HL-60 (cell line): ENCODE results near the gene TRIM9.

ENCODE experiments used
- DNase-seq, 2 experiments: peaks; one replicate each; pipeline ENCODE4 v3.0.0-alpha.2; 2010 to 2020; ENCODE audit warnings: low read depth in 1 of 2, low spot score in 1 of 2
- H3K27ac ChIP-seq: fragments of 250-450 bp; sonication (Bioruptor Pico); replicated peaks from 2 replicates; pipeline ENCODE4 v1.5.1; 2020; ENCODE audit warnings: mild to moderate bottlenecking, moderate library complexity
- H3K27me3 ChIP-seq: fragments of 250-450 bp; sonication (Bioruptor Pico); 2 replicates; pipeline ENCODE4 v1.5.1; 2021; ENCODE audit warnings: mild to moderate bottlenecking, moderate library complexity; ENCODE audit not compliant: insufficient read depth, poor library complexity, severe bottlenecking
- H3K4me3 ChIP-seq: replicated peaks from 2 replicates; pipeline ENCODE4 v1.5.1; 2011; ENCODE audit warnings: mild to moderate bottlenecking, control low read depth, low read length; ENCODE audit not compliant: insufficient read depth
- GABPA ChIP-seq: IDR thresholded peaks from 2 replicates; pipeline ENCODE4 v1.6.1; 2012; ENCODE audit warnings: low read depth
- POLR2AphosphoS5 ChIP-seq: IDR thresholded peaks from 2 replicates; pipeline ENCODE4 v1.6.1; 2012; ENCODE audit warnings: low read depth
- REST ChIP-seq: IDR thresholded peaks from 2 replicates; pipeline ENCODE4 v1.6.1; 2012; ENCODE audit warnings: low read depth; ENCODE audit not compliant: insufficient replicate concordance
- SPI1 ChIP-seq: IDR thresholded peaks from 2 replicates; pipeline ENCODE4 v1.6.1; 2012; ENCODE audit warnings: low read depth, mild to moderate bottlenecking, borderline replicate concordance
- TF ChIP-seq, protein P1 (sequence below): IDR thresholded peaks from one replicate; pipeline ENCODE4 v1.5.1; 2011; ENCODE audit warnings: low read length, control low read depth, inconsistent platforms; ENCODE audit not compliant: insufficient read depth

Gene TRIM9

DNA sequence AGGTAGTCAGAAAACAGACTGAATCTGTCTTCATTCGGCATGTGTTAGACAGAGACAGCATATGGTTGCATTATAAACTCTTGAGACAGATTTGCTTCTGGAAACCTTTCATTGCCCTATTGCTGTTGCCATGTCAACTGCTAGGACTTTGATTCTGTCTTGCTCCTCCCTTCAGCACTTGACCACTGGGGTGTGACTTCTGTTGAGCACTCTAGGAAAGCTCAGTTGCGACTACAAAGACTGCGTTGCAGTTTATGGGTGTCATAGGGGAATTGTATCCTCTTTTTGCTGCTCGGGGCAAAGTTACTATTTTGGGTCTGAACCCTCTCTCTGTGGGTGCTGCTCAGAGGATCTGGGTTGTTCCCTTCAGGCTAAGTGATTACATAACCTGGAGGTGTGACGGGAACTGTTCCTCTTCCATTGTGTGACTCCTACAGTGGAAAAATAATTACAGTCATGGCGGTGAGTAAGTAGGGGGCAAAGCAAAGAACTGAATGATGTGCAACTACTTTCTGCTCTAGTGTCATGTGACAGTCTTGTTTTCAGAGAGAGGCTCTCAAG, 44.3 kb upstream of the TRIM9 start:
- Histone ChIP-seq H3K27me3 (no peaks in the 10 kb centered on the region), H3K27ac (no peak overlapping the region), H3K4me3 (no peak overlapping the region)
- TF ChIP-seq POLR2AphosphoS5, result no peak
- no peak for TF ChIP-seq REST
- TF ChIP-seq GABPA, result no peak
- no peak for TF ChIP-seq SPI1
- TF ChIP-seq, protein P1, sequence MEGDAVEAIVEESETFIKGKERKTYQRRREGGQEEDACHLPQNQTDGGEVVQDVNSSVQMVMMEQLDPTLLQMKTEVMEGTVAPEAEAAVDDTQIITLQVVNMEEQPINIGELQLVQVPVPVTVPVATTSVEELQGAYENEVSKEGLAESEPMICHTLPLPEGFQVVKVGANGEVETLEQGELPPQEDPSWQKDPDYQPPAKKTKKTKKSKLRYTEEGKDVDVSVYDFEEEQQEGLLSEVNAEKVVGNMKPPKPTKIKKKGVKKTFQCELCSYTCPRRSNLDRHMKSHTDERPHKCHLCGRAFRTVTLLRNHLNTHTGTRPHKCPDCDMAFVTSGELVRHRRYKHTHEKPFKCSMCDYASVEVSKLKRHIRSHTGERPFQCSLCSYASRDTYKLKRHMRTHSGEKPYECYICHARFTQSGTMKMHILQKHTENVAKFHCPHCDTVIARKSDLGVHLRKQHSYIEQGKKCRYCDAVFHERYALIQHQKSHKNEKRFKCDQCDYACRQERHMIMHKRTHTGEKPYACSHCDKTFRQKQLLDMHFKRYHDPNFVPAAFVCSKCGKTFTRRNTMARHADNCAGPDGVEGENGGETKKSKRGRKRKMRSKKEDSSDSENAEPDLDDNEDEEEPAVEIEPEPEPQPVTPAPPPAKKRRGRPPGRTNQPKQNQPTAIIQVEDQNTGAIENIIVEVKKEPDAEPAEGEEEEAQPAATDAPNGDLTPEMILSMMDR, result no peak
- no peak for DNase-seq

DNA sequence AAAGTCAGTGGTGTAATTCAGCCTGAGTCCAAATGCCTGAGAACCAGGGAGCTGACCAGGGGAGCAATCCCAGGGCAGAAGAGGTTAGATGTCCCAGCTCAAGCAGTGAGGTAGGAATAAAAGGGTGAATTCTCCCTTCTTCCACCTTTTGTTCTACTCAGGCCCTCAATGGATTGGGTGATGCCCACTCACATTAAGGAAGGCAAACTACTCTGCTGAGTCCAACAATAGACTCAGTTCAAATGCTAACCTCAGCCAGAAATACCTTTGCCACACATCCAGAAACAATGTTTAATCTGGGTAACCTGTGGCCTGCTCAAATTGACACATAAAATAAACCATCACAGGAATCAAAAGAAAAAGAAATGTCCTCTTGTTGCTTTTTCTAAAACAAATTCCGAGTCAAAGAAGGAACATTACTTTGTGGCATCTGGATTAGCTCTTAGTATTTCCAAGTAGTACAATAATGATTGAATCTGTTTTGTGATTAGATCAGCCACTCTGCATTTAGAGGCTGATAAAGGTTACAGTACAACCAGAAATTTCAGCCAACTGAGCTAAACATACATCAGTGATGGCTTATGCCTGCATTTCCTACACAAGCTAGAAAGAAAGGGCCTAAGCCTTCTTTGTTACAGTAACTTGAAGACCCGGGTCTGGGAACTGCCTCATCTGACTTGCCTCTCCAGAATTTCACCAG, 43.6 kb upstream of the TRIM9 start:
- TF ChIP-seq POLR2AphosphoS5 (no peak), GABPA (no peak), SPI1 (no peak), REST (no peak)
- TF ChIP-seq, protein P1, result no peak
- DNase-seq, result no peak
- H3K27ac ChIP-seq, result no peak overlapping the region
- H3K27me3 ChIP-seq, result no peaks in the 10 kb centered on the region
- H3K4me3 ChIP-seq, result no peak overlapping the region

- no peak for DNase-seq
- no peak overlapping the region for H3K4me3 ChIP-seq
- H3K27ac ChIP-seq, result no peak overlapping the region
- TF ChIP-seq, protein P1, result no peak
- no peaks in the 10 kb centered on the region for H3K27me3 ChIP-seq
Observed at GRCh38 chr14:51131516-51131915, 36.6 kb upstream of the TRIM9 start.

DNA sequence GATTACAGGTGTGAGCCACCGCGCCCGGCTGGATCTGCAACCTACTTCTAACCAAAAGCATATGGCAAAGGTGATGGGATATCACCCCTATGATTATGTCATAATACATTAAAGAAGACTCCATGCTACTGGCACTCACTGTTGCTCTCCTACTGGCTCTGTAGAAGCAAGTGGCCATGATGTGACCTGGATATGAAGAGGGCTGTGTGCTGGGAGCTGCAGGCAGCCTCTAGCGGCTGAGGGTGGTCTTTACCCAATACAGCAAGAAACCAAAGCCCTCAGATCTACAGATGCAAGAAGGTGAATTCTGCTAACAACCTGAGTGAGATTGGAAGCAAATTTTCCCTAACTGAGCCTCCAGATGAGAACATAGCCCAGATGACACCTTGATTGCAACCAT, 34.2 kb upstream of the TRIM9 start:
- DNase-seq, result no peak
- TF ChIP-seq, protein P1, result no peak
- no peak for TF ChIP-seq GABPA
- no peak for TF ChIP-seq SPI1
- no peak for TF ChIP-seq POLR2AphosphoS5

More for the DNA sequence above, 34.2 kb upstream of the TRIM9 start:
- H3K4me3 ChIP-seq, result no peak overlapping the region
- H3K27me3 ChIP-seq, result no peaks in the 10 kb centered on the region
- no peak overlapping the region for H3K27ac ChIP-seq
